Liver (tissue), 3 donors: ENCODE measurements around the gene FGFR3.

Experiments
- ATF3 ChIP-seq: IDR thresholded peaks from 2 replicates; pipeline ENCODE4 v1.6.1; 2016; ENCODE audit warnings: antibody characterized with exemption
- CTCF ChIP-seq: fragments of 150-350 bp; IDR thresholded peaks from 2 replicates; pipeline ENCODE4 v1.5.1; 2017; ENCODE audit warnings: improper control_type of control experiment, low read depth, low read length; ENCODE audit not compliant: missing input control
- EGR1 ChIP-seq, 2 donors: IDR thresholded peaks; 2 replicates each; pipeline ENCODE4 v1.6.1; 2016 to 2018; ENCODE audit warnings: antibody characterized with exemption in 2 of 2, low read depth in 2 of 2
- JUND ChIP-seq, 2 donors: IDR thresholded peaks; 2 replicates each; pipeline ENCODE4 v1.6.1; 2016; ENCODE audit warnings: antibody characterized with exemption in 2 of 2
- RAD21 ChIP-seq, 2 donors: IDR thresholded peaks; 2 replicates each; pipeline ENCODE4 v1.6.1; 2016; ENCODE audit warnings: antibody characterized with exemption in 2 of 2, mild to moderate bottlenecking in 2 of 2
- REST ChIP-seq: IDR thresholded peaks from 2 replicates; pipeline ENCODE4 v1.6.1; 2016; ENCODE audit warnings: antibody characterized with exemption, mild to moderate bottlenecking
- SP1 ChIP-seq: IDR thresholded peaks from 2 replicates; pipeline ENCODE4 v1.6.1; 2018; ENCODE audit warnings: antibody characterized with exemption, mild to moderate bottlenecking
- ZBTB33 ChIP-seq: IDR thresholded peaks from 2 replicates; pipeline ENCODE4 v1.6.1; 2016; ENCODE audit warnings: antibody characterized with exemption
- TF ChIP-seq, protein P1 (sequence below): IDR thresholded peaks from 2 replicates; pipeline ENCODE4 v1.6.1; 2016; ENCODE audit warnings: antibody characterized with exemption
- donor health status: healthy.
- donor health status: healthy.

GRCh38 chr4:1830642-1831228 is 37.6 kb downstream of the FGFR3 start:
- no peak for TF ChIP-seq CTCF
- no peak for TF ChIP-seq EGR1 (IDR thresholded peaks at IDR 0.05; ENCODE audit: low read depth in 2 of 2)
- TF ChIP-seq, protein P1, sequence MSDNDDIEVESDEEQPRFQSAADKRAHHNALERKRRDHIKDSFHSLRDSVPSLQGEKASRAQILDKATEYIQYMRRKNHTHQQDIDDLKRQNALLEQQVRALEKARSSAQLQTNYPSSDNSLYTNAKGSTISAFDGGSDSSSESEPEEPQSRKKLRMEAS = no peak
- no peak for TF ChIP-seq ZBTB33
- no peak for TF ChIP-seq JUND (IDR thresholded peaks at IDR 0.05)
- TF ChIP-seq SP1 = no peak
- TF ChIP-seq RAD21 (IDR thresholded peaks at IDR 0.05) = no peak
- TF ChIP-seq REST = no peak
- no peak for TF ChIP-seq ATF3
